ENCODE measurements around the gene PLEKHJ1.

Gene PLEKHJ1

GRCh38 chr19:2250766-2251105, 14.6 kb upstream of the PLEKHJ1 start:
- Histone ChIP-seq H4K20me1 (ENCODE audit: insufficient read depth, low read length, poor library complexity, severe bottlenecking) (peaks cover 11% of the 10 kb centered on the region), H3K36me3 (ENCODE audit: insufficient read depth, low read length) (peaks cover 43% of the 10 kb centered on the region; the same call in 1 of the 2 replicates), H3K9ac (ENCODE audit: low read depth, low read length, poor library complexity, severe bottlenecking) (no peak overlapping the region), H3K9me2 (replicated peaks; ENCODE audit: low read depth, low read length) (no peaks in the 10 kb centered on the region), H3K79me2 (ENCODE audit: insufficient read depth, low read length) (no peaks in the 10 kb centered on the region), H3K27me3 (ENCODE audit: insufficient read depth, low read length, poor library complexity, severe bottlenecking) (no peaks in the 10 kb centered on the region), H2AFZ (ENCODE audit: low read length) (no peak overlapping the region), H3K9me3 (ENCODE audit: insufficient read depth, low read depth, low read length) (no peaks in the 10 kb centered on the region), H3K4me2 (ENCODE audit: low read depth, low read length, poor library complexity, severe bottlenecking) (no peak overlapping the region), H3K4me1 (ENCODE audit: insufficient read depth, low read length, poor library complexity, severe bottlenecking) (no peaks in the 10 kb centered on the region), H3F3A (ENCODE audit: low read depth) (no peaks in the 10 kb centered on the region), H3K4me3 (ENCODE audit: low read length, poor library complexity, severe bottlenecking) (no peak overlapping the region)
- no peak for TF ChIP-seq CTCF (conservative IDR thresholded peaks at IDR 0.05; ENCODE audit: low read length)
- no peak for TF ChIP-seq EZH2phosphoT487 (IDR thresholded peaks at IDR 0.05; ENCODE audit: borderline replicate concordance)

GRCh38 chr19:2249880-2250765, 14.0 kb upstream of the PLEKHJ1 start:
- no peak overlapping the region for H2AFZ ChIP-seq (ENCODE audit: low read length)
- H3F3A ChIP-seq (ENCODE audit: low read depth): no peaks in the 10 kb centered on the region
- TF ChIP-seq EZH2phosphoT487 (IDR thresholded peaks at IDR 0.05; ENCODE audit: borderline replicate concordance): no peak
- TF ChIP-seq CTCF (conservative IDR thresholded peaks at IDR 0.05; ENCODE audit: low read length): no peak
- H3K27me3 ChIP-seq (ENCODE audit: insufficient read depth, low read length, poor library complexity, severe bottlenecking): no peaks in the 10 kb centered on the region
- peaks cover 49% of the 10 kb centered on the region; the same call in 1 of the 2 replicates for H3K36me3 ChIP-seq (ENCODE audit: insufficient read depth, low read length)
- H3K4me1 ChIP-seq (ENCODE audit: insufficient read depth, low read length, poor library complexity, severe bottlenecking): no peaks in the 10 kb centered on the region
- H3K9ac ChIP-seq (ENCODE audit: low read depth, low read length, poor library complexity, severe bottlenecking): no peak overlapping the region
- no peaks in the 10 kb centered on the region for H3K9me3 ChIP-seq (ENCODE audit: insufficient read depth, low read depth, low read length)
- H4K20me1 ChIP-seq (ENCODE audit: insufficient read depth, low read length, poor library complexity, severe bottlenecking): peaks cover 13% of the 10 kb centered on the region
- no peaks in the 10 kb centered on the region for H3K9me2 ChIP-seq (replicated peaks; ENCODE audit: low read depth, low read length)
- no peak overlapping the region for H3K4me2 ChIP-seq (ENCODE audit: low read depth, low read length, poor library complexity, severe bottlenecking)
- H3K79me2 ChIP-seq (ENCODE audit: insufficient read depth, low read length): peaks cover 6% of the 10 kb centered on the region; the same call in 1 of the 2 replicates
- no peak overlapping the region for H3K4me3 ChIP-seq (ENCODE audit: low read length, poor library complexity, severe bottlenecking)

- H4K20me1 ChIP-seq (ENCODE audit: insufficient read depth, low read length, poor library complexity, severe bottlenecking): peaks cover 13% of the 10 kb centered on the region
- no peaks in the 10 kb centered on the region for H3K9me2 ChIP-seq (replicated peaks; ENCODE audit: low read depth, low read length)
- H3K36me3 ChIP-seq (ENCODE audit: insufficient read depth, low read length): peaks cover 58% of the 10 kb centered on the region; the same call in 1 of the 2 replicates
- H3K4me3 ChIP-seq (ENCODE audit: low read length, poor library complexity, severe bottlenecking): no peak within 1 kb of the TSS
- peaks cover 13% of the 10 kb centered on the region; the same call in 1 of the 2 replicates for H3K79me2 ChIP-seq (ENCODE audit: insufficient read depth, low read length)
- no peaks in the 10 kb centered on the region for H3K4me1 ChIP-seq (ENCODE audit: insufficient read depth, low read length, poor library complexity, severe bottlenecking)
- H2AFZ ChIP-seq (ENCODE audit: low read length): no peak within 1 kb of the TSS
- TF ChIP-seq EZH2phosphoT487 (IDR thresholded peaks at IDR 0.05; ENCODE audit: borderline replicate concordance) (no peak), CTCF (conservative IDR thresholded peaks at IDR 0.05; ENCODE audit: low read length) (no peak)
- H3K4me2 ChIP-seq (ENCODE audit: low read depth, low read length, poor library complexity, severe bottlenecking): no peak within 1 kb of the TSS
- no peak within 1 kb of the TSS for H3K9ac ChIP-seq (ENCODE audit: low read depth, low read length, poor library complexity, severe bottlenecking)
- no peaks in the 10 kb centered on the region for H3K9me3 ChIP-seq (ENCODE audit: insufficient read depth, low read depth, low read length)
- H3F3A ChIP-seq (ENCODE audit: low read depth): no peaks in the 10 kb centered on the region
- H3K27me3 ChIP-seq (ENCODE audit: insufficient read depth, low read length, poor library complexity, severe bottlenecking): no peaks in the 10 kb centered on the region
These were observed 13.1 kb upstream of the PLEKHJ1 start, which contains the start of gene AMH for GRCh38 chr19:2249010-2249866. Gene AMH (plus strand): TSS chr19:2249323. CDS start chr19:2249333, 10 bp downstream.

Measured in Loucy (cell line).